A549 (cell line): ENCODE data around the gene GLB1L.

Experiments used
- BHLHE40 ChIP-seq: IDR thresholded peaks from 2 replicates; pipeline ENCODE4 v1.6.1; 2012; ENCODE audit warnings: low read depth, low read length, inconsistent platforms
- CBX8 ChIP-seq: fragments of 200-600 bp; sonication (generic); IDR thresholded peaks from 2 replicates; pipeline ENCODE4 v1.6.1; 2016
- CTCF ChIP-seq: fragments of >200 bp; sonication (Bioruptor Twin); formaldehyde crosslinking; IDR thresholded peaks from 3 replicates; pipeline ENCODE4 v1.5.1; 2016
- RAD21 ChIP-seq, 2 experiments: fragments of >200 bp in 1 of 2; sonication (Bioruptor Twin) in 1 of 2; formaldehyde crosslinking in 1 of 2; IDR thresholded peaks in 1 of 2; conservative IDR thresholded peaks in 1 of 2; 2 replicates in 1 of 2; 3 replicates in 1 of 2; pipeline ENCODE4 v1.6.1; 2012 to 2018; ENCODE audit warnings: inconsistent platforms in 1 of 2
- RNF2 ChIP-seq: fragments of 200-600 bp; sonication (generic); IDR thresholded peaks from 2 replicates; pipeline ENCODE4 v1.6.1; 2016; ENCODE audit warnings: low read depth, mild to moderate bottlenecking, antibody characterized with exemption, moderate library complexity, borderline replicate concordance

- no peak for TF ChIP-seq CTCF
- no peak for TF ChIP-seq BHLHE40
- no peak for TF ChIP-seq RAD21 (conservative IDR thresholded peaks at IDR 0.05 in 1 of 2, IDR thresholded peaks at IDR 0.05 in 1 of 2)
- TF ChIP-seq CBX8 = no peak
- TF ChIP-seq RNF2 = no peak
These were observed 25.3 kb downstream of the GLB1L start for GRCh38 chr2:219219784-219220532.
